NCI-H128 (cell line): ENCODE measurements around the gene PRIMA1.

Experiments used
- DNase-seq: peaks from one replicate; lab custom pipeline; 2025; ENCODE audit not compliant: unreplicated experiment; lab: John Stamatoyannopoulos, UW

Gene PRIMA1

GRCh38 chr14:93733631-93734030 lies 54.7 kb downstream of the PRIMA1 start:
- no peak for DNase-seq

- DNase-seq = no peak
Observed at GRCh38 chr14:93733231-93733630, 55.1 kb downstream of the PRIMA1 start.

GRCh38 chr14:93732524-93732923 lies 55.8 kb downstream of the PRIMA1 start:
- DNase-seq = no peak

- no peak for DNase-seq
Observed at GRCh38 chr14:93731753-93732152, 56.5 kb downstream of the PRIMA1 start.

- no peak for DNase-seq
Observed at GRCh38 chr14:93729993-93730392, 58.3 kb downstream of the PRIMA1 start.

- no peak for DNase-seq
Observed at GRCh38 chr14:93728651-93729016, 59.7 kb downstream of the PRIMA1 start.

GRCh38 chr14:93727917-93728650 lies 60.2 kb downstream of the PRIMA1 start:
- no peak for DNase-seq

- DNase-seq = no peak
Observed at GRCh38 chr14:93727039-93727740, 61.1 kb downstream of the PRIMA1 start.

- DNase-seq = no peak
Observed at GRCh38 chr14:93725993-93726392, 62.3 kb downstream of the PRIMA1 start.

GRCh38 chr14:93725002-93725582 lies 63.2 kb downstream of the PRIMA1 start:
- no peak for DNase-seq

GRCh38 chr14:93723001-93723400 lies 65.3 kb downstream of the PRIMA1 start:
- DNase-seq = no peak

GRCh38 chr14:93720981-93721483 lies 67.3 kb downstream of the PRIMA1 start:
- DNase-seq = no peak

- DNase-seq = no peak
Observed at GRCh38 chr14:93720076-93720815, 68.0 kb downstream of the PRIMA1 start.

GRCh38 chr14:93719256-93719655 lies 69.0 kb downstream of the PRIMA1 start:
- no peak for DNase-seq

GRCh38 chr14:93717668-93718320 lies 70.5 kb downstream of the PRIMA1 start:
- no peak for DNase-seq

- no peak for DNase-seq
Observed at GRCh38 chr14:93716746-93717667, 71.3 kb downstream of the PRIMA1 start.

- DNase-seq = no peak
Observed at GRCh38 chr14:93716002-93716745, 72.1 kb downstream of the PRIMA1 start.

- no peak for DNase-seq
Observed at GRCh38 chr14:93715279-93715927, 72.9 kb downstream of the PRIMA1 start.

- DNase-seq = no peak
Observed at GRCh38 chr14:93714605-93715004, 73.7 kb downstream of the PRIMA1 start.
